Left colon (tissue), 2 donors: Measurements from ENCODE around the gene APOB. TPM values are rescaled to one million over a fixed set of nuclear protein-coding genes. Genes with fewer than 3 reads are reported as not detected.
"Not testable (repeated sequence)": the region's sequence is repeated elsewhere in the genome, so short reads cannot be mapped to it uniquely, and the experiment has no call there.

Source experiments
- ATAC-seq: fragments of 200-7000 bp; cut with Tn5 transposase; one replicate; pipeline ENCODE4 v1.9.1; 2020; ENCODE audit warnings: mild to moderate bottlenecking, moderate library complexity
- DNase-seq, 2 donors: peaks; one replicate each; pipeline ENCODE4 v3.0.0-alpha.2; 2020
- intact Hi-C, 2 donors: fragments of 100-400 bp; cut with DNase I in 1 of 2; cut with micrococcal nuclease in 1 of 2; formaldehyde crosslinking; loops; one replicate each; pipeline versions ENCODE4 v1.11.2 to v1.14.0; 2022; cut with DNase I, micrococcal nuclease
- total RNA-seq, 2 donors: library from RNA; stranded (reverse); fragmentation: NEBNext Ultra II Directional; extraction: Animal tissue kit (Norgen Biotek cat#: 25700); gene quantifications; one replicate each; pipeline ENCODE4 v1.2.1, GENCODE V29; 2021
- donor health status: DM: no; HTN: no; CAD: no.
- donor health status: DM: yes; HTN: yes; CAD: no.

The APOB gene
- total RNA-seq, 2 donors from 2014 or later = 0.24 to 0.50 TPM

DNA sequence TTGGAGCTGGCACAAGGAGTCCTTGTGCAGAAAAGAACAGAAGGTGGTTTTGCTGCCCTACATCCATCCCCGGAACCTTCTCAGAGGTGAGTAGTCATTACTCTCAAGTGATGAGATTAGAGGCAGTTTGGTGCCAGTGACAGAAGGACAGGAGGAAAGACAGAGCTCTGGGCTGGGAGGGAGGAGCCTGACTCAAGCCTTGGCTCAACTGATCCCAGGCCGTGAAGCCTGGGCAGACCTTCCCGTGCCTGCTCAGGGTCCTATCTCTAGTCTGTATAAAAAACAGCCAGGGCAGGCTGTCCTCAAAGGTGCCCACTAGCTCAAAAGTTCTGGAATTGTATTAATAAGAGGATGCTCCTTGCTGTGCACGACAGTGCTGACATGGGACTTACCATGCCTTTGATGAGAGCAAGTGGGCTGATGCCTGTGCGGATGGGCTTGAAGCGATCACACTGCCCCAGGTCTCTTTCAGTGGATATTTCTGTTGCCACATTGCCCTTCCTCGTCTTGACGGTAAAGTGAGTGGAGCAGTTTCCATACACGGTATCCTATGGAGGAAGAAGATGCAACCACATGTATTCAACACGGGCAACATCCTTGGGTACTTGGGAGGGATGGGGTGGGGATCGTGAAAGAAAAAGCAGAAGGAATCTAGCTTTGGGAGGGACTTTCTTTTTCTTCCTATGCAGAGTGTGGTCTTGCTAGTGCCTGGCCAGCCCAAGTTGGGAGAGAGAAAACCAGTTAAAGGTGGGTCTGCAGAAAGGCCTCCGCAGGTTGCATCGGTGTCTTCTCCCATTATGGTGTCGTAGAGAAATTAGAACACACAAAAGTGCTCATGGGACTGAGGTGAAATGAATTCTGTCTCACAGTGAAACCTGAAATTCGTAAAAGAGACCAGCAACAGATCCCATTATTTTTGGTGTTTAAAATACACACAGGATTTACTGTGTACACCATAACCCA, 6.9 kb downstream of the APOB start:
- ATAC-seq (no peak), DNase-seq (no peak)
- intact Hi-C loops = no loop called here

DNA sequence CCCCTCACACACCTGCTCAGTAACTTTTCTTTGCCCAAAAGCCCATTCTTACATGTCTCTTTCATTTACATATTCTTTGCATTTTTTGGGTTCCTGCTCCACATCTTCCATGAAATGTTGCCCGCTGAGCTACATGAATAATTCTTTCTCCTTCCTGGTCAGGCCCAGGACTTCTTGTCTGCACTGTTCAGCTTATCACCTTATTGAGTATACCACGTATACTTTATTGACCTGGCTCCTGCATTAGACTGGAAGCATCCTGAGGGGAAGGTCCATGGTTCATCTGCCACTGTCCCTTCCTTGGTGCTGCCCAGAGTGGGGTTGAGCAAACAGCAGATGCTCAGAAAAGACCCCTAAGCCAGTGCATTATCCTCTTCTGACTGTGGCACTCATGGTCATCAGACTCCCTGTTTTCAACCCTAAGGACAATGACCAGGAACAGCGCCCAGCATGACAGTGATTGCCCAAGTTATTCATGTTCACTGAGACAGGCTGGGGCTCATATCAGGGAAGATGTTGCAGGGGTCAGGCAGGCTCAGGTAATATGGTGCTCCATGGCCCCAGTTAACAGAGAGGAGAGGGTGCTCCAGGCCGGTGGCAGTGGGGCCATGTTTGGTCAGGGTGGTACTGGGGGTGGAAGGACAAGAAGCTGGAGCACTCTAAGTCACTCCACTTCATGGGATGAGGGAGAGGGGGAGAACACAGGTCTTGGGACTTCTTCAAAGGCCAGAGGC, 7.7 kb downstream of the APOB start:
- no peak for ATAC-seq

GRCh38 chr2:21035282-21035973, 8.4 kb downstream of the APOB start:
- DNase-seq = no peak
- ATAC-seq = no peak
- intact Hi-C loops = no loop called here

More for the DNA sequence above, 7.7 kb downstream of the APOB start:
- DNase-seq = no peak
- intact Hi-C loops = no loop called here

GRCh38 chr2:21034972-21035279, 8.9 kb downstream of the APOB start:
- DNase-seq (no peak), ATAC-seq (no peak)
- intact Hi-C loops = no loop called here

DNA sequence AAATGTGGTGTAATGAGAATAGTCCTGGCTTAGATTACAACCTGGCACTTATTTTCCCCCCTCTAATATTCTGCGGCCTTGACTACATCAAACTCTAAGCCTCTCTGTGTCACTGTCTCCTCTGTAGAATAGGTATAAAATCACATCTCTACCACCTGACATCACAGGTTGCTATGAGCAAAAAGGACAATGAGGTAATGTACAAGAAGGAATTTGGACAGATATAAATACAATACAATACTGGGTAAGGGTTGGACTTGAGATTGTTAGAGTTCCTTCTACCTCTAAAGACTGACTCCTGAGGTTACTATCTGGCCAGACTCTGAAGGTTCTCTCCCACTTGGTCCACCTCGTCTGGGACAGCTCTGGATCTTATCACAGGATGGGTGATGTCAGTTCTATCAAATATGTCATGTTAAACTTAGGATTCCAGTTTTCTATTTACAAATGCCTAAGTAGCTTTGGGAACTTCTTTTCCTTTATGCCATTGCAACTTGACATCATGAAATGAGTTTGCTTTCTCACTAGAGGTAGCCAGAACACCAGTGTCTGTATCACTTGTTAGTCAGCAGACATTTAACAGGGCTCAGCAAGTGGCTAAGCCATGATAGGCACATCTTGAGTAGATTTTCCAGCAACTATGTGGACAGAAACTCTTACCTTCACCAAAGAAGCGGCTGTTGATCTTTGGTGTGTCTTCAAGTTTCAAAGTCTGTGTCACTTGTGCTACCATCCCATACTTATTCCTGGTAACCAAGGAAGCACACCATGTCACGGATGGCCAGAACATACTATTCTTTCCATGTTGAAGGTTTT, 9.5 kb downstream of the APOB start:
- intact Hi-C loops = no loop called here
- DNase-seq (no peak), ATAC-seq (no peak)

DNA sequence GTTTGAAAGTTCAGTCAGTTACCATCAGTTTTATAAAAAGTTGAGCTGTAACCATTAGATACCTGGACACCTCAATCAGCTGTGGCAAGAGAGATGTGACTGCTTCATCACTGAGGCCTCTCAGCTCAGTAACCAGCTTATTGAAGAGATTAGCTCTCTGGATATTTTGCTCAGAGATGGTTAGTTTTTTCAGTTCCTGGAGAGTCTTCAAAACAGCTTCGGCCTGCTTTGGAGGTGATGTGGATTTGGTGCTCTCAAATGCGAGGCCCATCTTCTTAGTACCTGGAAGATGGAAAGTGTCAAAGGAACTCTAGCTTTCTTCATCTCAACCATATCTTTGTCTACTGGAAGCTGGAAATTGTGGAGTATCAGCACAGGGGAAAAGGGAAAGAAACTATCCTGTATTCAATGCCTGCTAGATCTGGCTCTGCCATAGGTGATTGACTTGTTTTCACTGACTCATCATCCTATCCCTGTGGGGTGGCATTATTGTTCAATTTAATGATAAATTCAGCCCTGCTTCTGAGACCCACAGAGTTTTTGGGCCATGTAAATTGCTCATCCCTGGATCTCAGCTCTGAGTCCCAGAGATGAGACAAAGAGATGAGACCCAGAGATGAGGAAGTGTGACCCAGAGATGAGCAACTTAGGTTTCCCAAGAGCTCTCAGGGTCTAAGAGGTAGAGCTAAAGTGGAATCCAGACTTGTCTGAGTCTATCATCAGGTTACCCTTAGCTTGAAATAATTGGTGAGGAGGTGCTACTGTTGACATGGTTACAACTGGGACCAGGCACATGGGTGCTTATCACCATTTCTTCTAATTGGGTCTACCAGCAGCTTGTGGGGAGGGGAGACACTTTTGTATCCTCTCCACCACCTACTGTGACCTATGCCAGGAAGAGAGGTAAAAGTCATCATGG, 10.4 kb downstream of the APOB start:
- DNase-seq (no peak), ATAC-seq (no peak)
- intact Hi-C loops = no loop called here

DNA sequence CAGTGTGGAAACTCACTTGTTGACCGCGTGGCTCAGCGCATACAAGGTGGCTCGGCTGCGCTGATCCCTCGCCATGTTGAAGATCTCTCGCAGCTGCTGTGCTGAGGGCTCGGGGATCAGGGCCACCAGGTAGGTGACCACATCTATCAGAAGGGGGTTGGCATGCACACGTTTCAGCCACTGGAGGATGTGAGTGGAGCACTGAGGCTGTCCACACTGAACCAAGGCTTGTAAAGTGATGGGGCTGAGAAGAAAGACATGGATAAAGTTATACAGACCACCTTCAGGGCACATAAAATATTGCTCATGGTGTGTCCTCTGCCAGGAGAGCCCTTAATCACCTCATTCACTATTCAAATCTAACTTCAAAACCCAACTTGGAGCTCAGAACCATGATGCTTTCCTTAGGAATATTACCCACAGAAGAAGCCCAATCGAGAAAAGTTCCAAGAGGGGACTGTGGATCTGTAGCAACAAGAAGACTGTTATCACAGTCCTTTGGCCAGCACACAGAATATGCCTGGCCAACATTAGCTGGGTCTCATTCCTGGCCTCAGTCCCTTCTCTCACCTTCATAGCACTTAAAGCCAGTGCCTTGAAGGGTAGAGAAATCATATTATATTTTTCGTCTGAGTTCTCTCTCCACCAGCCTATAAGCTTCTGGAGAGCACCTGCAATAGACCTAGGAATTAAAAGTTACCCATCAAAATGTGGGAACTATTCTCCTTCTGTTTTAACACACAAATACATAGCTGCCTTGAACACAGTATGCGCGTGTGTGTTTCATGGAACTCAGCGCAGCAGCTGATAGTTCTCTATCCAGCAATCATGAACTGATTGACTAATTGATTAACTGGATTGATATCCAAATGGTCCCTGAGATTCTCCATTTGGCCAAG, 11.3 kb downstream of the APOB start:
- ATAC-seq (no peak), DNase-seq (no peak)
- intact Hi-C loops = no loop called here

- DNase-seq (no peak), ATAC-seq (no peak)
- intact Hi-C loops = no loop called here
Measured at GRCh38 chr2:21030983-21031968, 12.6 kb downstream of the APOB start.

- ATAC-seq (no peak), DNase-seq (no peak)
- intact Hi-C loops = no loop called here
Measured at GRCh38 chr2:21029519-21029918, 14.4 kb downstream of the APOB start.

DNA sequence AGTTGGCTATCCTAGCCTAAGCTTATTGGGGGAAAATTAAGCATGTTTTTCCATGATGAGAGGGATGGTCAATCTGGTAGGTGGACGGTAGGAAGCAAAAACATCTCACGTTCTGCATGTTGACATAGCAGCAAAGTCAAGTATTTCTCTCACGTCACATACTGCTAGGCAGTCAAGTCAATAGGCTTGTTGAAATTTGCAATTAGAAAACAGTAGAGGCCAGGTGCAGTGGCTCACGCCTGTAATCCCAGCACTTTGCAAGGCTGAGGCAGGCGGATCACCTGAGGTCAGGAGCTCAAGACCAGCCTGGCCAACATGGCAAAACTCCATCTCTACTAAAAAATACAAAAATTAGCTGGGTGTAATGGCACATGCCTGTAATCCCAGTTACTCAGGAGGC, 14.9 kb downstream of the APOB start:
- DNase-seq, ATAC-seq, intact Hi-C loops: not testable (repeated sequence)

- DNase-seq = no peak
- no peak for ATAC-seq
- intact Hi-C loops = no loop called here
Measured at GRCh38 chr2:21028021-21028947, 15.6 kb downstream of the APOB start.

- intact Hi-C loops = no loop called here
- ATAC-seq = no peak
- no peak for DNase-seq
Measured at GRCh38 chr2:21026479-21027282, 17.2 kb downstream of the APOB start.

DNA sequence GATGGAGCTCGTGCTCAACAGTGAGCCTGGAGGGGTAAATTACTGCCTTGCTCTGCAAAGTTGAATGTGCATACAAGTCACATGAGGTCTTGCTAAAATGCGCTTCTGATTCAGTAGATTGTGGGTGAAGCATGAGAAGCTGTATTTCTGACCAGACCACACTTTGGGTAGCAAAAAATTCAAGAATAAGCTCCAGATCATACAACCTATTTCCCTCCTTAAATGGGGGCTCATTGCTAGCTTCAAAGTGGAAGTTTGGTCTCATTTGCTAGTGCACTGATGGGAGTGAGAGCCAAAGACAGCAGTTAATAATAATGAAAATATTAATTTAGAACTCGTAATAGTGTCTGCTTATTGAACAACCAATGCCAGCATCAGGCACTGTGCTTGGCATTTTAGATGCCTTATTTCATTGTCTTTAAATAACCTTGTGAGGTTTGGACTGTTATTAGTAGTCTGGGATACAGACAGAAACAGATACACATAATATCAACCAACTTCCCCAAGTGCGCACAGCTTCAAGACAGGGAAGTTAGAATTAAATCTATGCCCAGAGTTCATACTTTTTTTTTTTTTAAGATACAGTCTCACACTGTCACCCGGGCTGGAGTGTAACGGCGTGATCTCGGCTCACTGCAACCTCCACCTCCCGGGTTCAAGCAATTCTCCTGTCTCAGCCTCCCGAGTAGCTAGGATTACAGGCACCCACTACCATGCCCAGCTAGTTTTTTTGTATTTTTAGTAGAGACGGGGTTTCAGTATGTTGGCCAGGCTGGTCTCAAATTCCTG, 18.0 kb downstream of the APOB start:
- ATAC-seq = no peak
- DNase-seq = no peak
- intact Hi-C loops = no loop called here
